B cell (primary cell): ENCODE measurements around the gene COQ5. TPM values are rescaled to one million over a fixed set of nuclear protein-coding genes. Genes with fewer than 3 reads are reported as not detected.

Source experiments
- ATAC-seq: fragments of 200-7000 bp; cut with Tn5 transposase; one replicate; pipeline ENCODE4 v1.10.0; 2021; ENCODE audit warnings: low read depth, mild to moderate bottlenecking, moderate number of reproducible peaks, moderate library complexity
- CTCF ChIA-PET: fragments of 350-600 bp; sonication (Branson Sonifier 250); formaldehyde crosslinking; loops from one replicate; lab custom pipeline; 2021; ENCODE audit warnings: antibody characterized with exemption, inconsistent platforms; lab: Charles Lee
- POLR2A ChIA-PET: fragments of 350-600 bp; sonication (Branson Sonifier 250); formaldehyde crosslinking; loops from one replicate; lab custom pipeline; 2021; ENCODE audit warnings: antibody characterized with exemption; lab: Charles Lee
- DNase-seq: peaks from one replicate; pipeline ENCODE4 v3.0.0; 2013
- H2AFZ ChIP-seq: 2 replicates; pipeline ENCODE4 v1.6.1; 2012; ENCODE audit warnings: mild to moderate bottlenecking, low read depth, low read length; ENCODE audit not compliant: insufficient read depth, poor library complexity, severe bottlenecking
- H3K27ac ChIP-seq, 2 donors: 1 replicate in 1 of 2; 2 replicates in 1 of 2; pipeline ENCODE4 v1.5.1; 2012 to 2013; ENCODE audit warnings: low read length in 2 of 2, mild to moderate bottlenecking in 2 of 2, moderate library complexity in 1 of 2
- H3K27me3 ChIP-seq, 4 experiments: fragments of 200-600 bp in 1 of 4; sonication (generic) in 1 of 4; replicated peaks in 1 of 4; 1 replicate in 2 of 4; 2 replicates in 2 of 4; pipeline versions ENCODE4 v1.6.1 to v1.7.0; 2013 to 2016; ENCODE audit warnings: low read length in 3 of 4, mild to moderate bottlenecking in 2 of 4, mixed read lengths in 1 of 4, moderate library complexity in 1 of 4; ENCODE audit not compliant: insufficient read depth in 4 of 4, control insufficient read depth in 3 of 4; ENCODE audit errors: control extremely low read depth in 1 of 4
- H3K36me3 ChIP-seq, 2 experiments: replicated peaks in 1 of 2; 1 replicate in 1 of 2; 2 replicates in 1 of 2; pipeline versions ENCODE4 v1.6.1 to v1.7.1; 2013; ENCODE audit warnings: low read length in 1 of 2; ENCODE audit not compliant: insufficient read depth in 2 of 2, control insufficient read depth in 1 of 2; ENCODE audit errors: control extremely low read depth in 1 of 2, extremely low read depth in 1 of 2
- H3K4me1 ChIP-seq, 2 donors: fragments of 200-600 bp in 1 of 2; sonication (generic) in 1 of 2; 1 replicate in 1 of 2; 2 replicates in 1 of 2; pipeline versions ENCODE4 v1.5.1 to v1.6.1; 2013 to 2017; ENCODE audit warnings: low read length in 2 of 2; ENCODE audit not compliant: control insufficient read depth in 2 of 2, insufficient read depth in 2 of 2
- H3K4me2 ChIP-seq: replicated peaks from 2 replicates; pipeline ENCODE3; 2012; ENCODE audit warnings: mild to moderate bottlenecking, low read depth, low read length; ENCODE audit not compliant: poor library complexity, severe bottlenecking
- H3K4me3 ChIP-seq, 5 experiments: fragments of 200-600 bp in 1 of 5; sonication (generic) in 1 of 5; 1 replicate in 3 of 5; 2 replicates in 2 of 5; pipeline versions ENCODE4 v1.5.1 to v1.7.0; 2011 to 2016; ENCODE audit warnings: low read length in 4 of 5, mild to moderate bottlenecking in 4 of 5, low read depth in 2 of 5, control low read depth in 1 of 5, moderate library complexity in 1 of 5; ENCODE audit not compliant: insufficient read depth in 1 of 5; ENCODE audit errors: control extremely low read depth in 1 of 5, extremely low read depth in 1 of 5
- H3K79me2 ChIP-seq: fragments of 200-600 bp; sonication (generic); one replicate; pipeline ENCODE4 v1.6.0; 2016; ENCODE audit warnings: low read length; ENCODE audit not compliant: control insufficient read depth, insufficient read depth
- H3K9ac ChIP-seq: fragments of 200-600 bp; sonication (generic); 2 replicates; pipeline ENCODE4 v1.6.1; 2017; ENCODE audit warnings: mild to moderate bottlenecking, low read length, moderate library complexity
- H3K9me3 ChIP-seq, 3 donors: one replicate each; pipeline versions ENCODE4 v1.6.1 to v1.7.1; 2013; ENCODE audit warnings: low read length in 2 of 3; ENCODE audit not compliant: control insufficient read depth in 2 of 3, insufficient read depth in 1 of 3; ENCODE audit errors: control extremely low read depth in 1 of 3
- H4K20me1 ChIP-seq: 2 replicates; pipeline ENCODE4 v1.6.0; 2012; ENCODE audit warnings: mild to moderate bottlenecking, low read length; ENCODE audit not compliant: insufficient read depth, control insufficient read depth, poor library complexity, severe bottlenecking
- H3K27ac Mint-ChIP-seq: one replicate; pipeline ENCODE4 v1.8.0; 2021; ENCODE audit warnings: mixed read lengths
- H3K27me3 Mint-ChIP-seq: one replicate; pipeline ENCODE4 v1.8.0; 2021; ENCODE audit warnings: mixed read lengths
- H3K4me1 Mint-ChIP-seq: one replicate; pipeline ENCODE4 v1.8.0; 2021; ENCODE audit warnings: mixed read lengths
- H3K4me3 Mint-ChIP-seq: one replicate; pipeline ENCODE4 v1.8.0; 2021; ENCODE audit warnings: mixed read lengths
- H3K9me3 Mint-ChIP-seq: one replicate; pipeline ENCODE4 v1.8.0; 2022; ENCODE audit warnings: mixed read lengths; ENCODE audit not compliant: insufficient read depth
- EZH2 ChIP-seq: IDR thresholded peaks from 2 replicates; pipeline ENCODE4 v1.6.1; 2012; ENCODE audit warnings: borderline replicate concordance, low read depth, mild to moderate bottlenecking, moderate library complexity, low read length; ENCODE audit not compliant: insufficient read depth, poor library complexity, severe bottlenecking
- WGBS: methylation state at CpG from one replicate; pipeline ENCODE4 v1.1.5; 2013; ENCODE audit warnings: missing lambda C conversion rate; ENCODE audit not compliant: insufficient coverage; 5-methylcytosine and 5-hydroxymethylcytosine counted together
- intact Hi-C: fragments of 100-400 bp; cut with micrococcal nuclease; formaldehyde crosslinking; loops from one replicate; pipeline ENCODE4 v1.10.0; 2022
- polyA plus RNA-seq: library from polyadenylated mRNA; depleted of rRNA; stranded (reverse); fragments of >200 nt; gene quantifications from 2 replicates; pipeline ENCODE4 v1.2.3, GENCODE V29; 2012
- total RNA-seq, 2 donors: library from RNA; stranded (reverse); fragments of 120-200 nt in 1 of 2; gene quantifications; 1 replicate in 1 of 2; 2 replicates in 1 of 2; pipeline versions ENCODE4 v1.2.3 to v1.2.4, GENCODE V29; 2013 to 2022
- TF ChIP-seq, protein P1 (sequence below): fragments of 200-600 bp; IDR thresholded peaks from one replicate; pipeline ENCODE4 v1.8.0; 2022; ENCODE audit warnings: antibody characterized with exemption, mild to moderate bottlenecking

COQ5 gene
- total and polyA plus RNA-seq, 2 donors (not counting 1 experiment from before 2014, with no cell fraction given): 9.8 to 22.1 TPM

- no peak for TF ChIP-seq EZH2
- TF ChIP-seq, protein P1, sequence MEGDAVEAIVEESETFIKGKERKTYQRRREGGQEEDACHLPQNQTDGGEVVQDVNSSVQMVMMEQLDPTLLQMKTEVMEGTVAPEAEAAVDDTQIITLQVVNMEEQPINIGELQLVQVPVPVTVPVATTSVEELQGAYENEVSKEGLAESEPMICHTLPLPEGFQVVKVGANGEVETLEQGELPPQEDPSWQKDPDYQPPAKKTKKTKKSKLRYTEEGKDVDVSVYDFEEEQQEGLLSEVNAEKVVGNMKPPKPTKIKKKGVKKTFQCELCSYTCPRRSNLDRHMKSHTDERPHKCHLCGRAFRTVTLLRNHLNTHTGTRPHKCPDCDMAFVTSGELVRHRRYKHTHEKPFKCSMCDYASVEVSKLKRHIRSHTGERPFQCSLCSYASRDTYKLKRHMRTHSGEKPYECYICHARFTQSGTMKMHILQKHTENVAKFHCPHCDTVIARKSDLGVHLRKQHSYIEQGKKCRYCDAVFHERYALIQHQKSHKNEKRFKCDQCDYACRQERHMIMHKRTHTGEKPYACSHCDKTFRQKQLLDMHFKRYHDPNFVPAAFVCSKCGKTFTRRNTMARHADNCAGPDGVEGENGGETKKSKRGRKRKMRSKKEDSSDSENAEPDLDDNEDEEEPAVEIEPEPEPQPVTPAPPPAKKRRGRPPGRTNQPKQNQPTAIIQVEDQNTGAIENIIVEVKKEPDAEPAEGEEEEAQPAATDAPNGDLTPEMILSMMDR: no peak
- Histone ChIP-seq H3K9me3 (no peaks in the 10 kb centered on the region), H3K4me3 (no peak overlapping the region), H3K79me2 (peaks cover 37% of the 10 kb centered on the region), H3K27ac (no peak overlapping the region), H3K36me3 (peaks cover 0 to under 1% of the 10 kb centered on the region in 2 experiments), H3K4me1 (peaks cover 15 to 20% of the 10 kb centered on the region in 2 donors), H3K27me3 (no peaks in the 10 kb centered on the region), H4K20me1 (peaks cover 14% of the 10 kb centered on the region), H3K4me2 (no peak overlapping the region), H2AFZ (no peak overlapping the region), H3K9ac (no peak overlapping the region)
- Mint-ChIP-seq H3K4me3 (no peak overlapping the region), H3K9me3 (no peaks in the 10 kb centered on the region), H3K4me1 (peaks cover 15% of the 10 kb centered on the region), H3K27me3 (no peaks in the 10 kb centered on the region), H3K27ac (no peak overlapping the region)
- no peak for ATAC-seq
- intact Hi-C loops: no loop called here
- POLR2A ChIA-PET: no interaction called here
- CTCF ChIA-PET: interaction anchor here (0.6 to 1.9 kb wide), 5 partner anchors 20 to 473 kb away, joined by 3 to 4 read pairs (median 3); partner anchors contain the start of genes GATC, POP5 and TRIAP1
- no peak for DNase-seq
Measured at GRCh38 chr12:120472521-120472920, 56.4 kb downstream of the COQ5 start.

DNA sequence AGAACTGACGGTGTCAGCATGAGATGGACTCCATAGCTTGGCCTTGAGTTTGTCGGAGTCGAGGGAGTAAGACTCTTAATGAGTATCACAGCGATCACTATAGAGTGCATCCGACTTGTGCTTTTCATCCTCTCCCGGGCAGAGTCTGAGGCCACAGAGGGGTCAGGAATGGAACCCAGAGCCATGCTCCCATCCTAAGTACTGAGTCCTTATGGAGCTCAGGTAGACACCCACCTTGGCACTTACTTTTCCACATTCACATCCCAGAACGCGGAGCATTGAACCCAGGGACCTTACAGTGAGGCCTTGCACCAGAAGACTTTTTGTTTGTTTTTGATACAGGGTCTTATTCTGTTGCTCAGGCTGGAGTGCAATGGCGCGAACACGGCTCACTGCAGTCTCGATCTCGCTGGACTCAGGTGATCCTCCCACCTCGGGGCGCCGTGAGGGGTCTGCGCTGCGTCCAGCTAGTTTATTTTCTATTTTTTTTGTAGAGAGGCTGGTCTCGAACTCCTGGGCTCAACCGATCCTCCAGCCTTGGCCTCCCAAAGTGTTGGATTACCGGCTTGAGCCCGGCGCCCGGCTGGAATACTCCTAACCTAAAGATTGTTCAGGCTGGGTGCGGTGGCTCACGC lies 58.7 kb downstream of the COQ5 start:
- H3K4me3 Mint-ChIP-seq: peak overlapping the region; percentile 91
- POLR2A ChIA-PET: interaction anchor here (0.7 to 2.1 kb wide), 4 partner anchors 9 to 179 kb away, joined by 7 to 26 read pairs (median 10); partner anchors contain the start of genes DYNLL1, RNU4-2 and SIRT4
- no peak for TF ChIP-seq EZH2
- TF ChIP-seq, protein P1: no peak
- no peaks in the 10 kb centered on the region for H3K27me3 Mint-ChIP-seq
- peaks cover 57% of the 10 kb centered on the region for H3K79me2 ChIP-seq
- CTCF ChIA-PET: interaction anchor here (1.0 kb wide), 4 partner anchors 22 to 168 kb away, joined by 3 to 8 read pairs (median 3); partner anchors contain the start of genes DYNLL1 and SIRT4
- peak overlapping the region; percentile 74 for H3K9ac ChIP-seq
- no peak for ATAC-seq
- H3K27me3 ChIP-seq: no peaks in the 10 kb centered on the region
- H3K4me1 ChIP-seq: peaks cover 20% of the 10 kb centered on the region in 2 donors
- no peaks in the 10 kb centered on the region for H3K9me3 Mint-ChIP-seq
- peak overlapping the region; percentile 93 for H3K4me2 ChIP-seq
- intact Hi-C loops: no loop called here
- peak overlapping the region; percentile 99 for H2AFZ ChIP-seq
- H3K9me3 ChIP-seq: no peaks in the 10 kb centered on the region
- WGBS: 67% methylated on average over 19 of the region's 26 CpGs
- H3K27ac ChIP-seq: peak overlapping the region; percentile 22 to 94
- DNase-seq: no peak
- peak overlapping the region; percentile 38 to 75 (median 69) for H3K4me3 ChIP-seq
- peak overlapping the region; percentile 88 for H3K27ac Mint-ChIP-seq
- peaks cover 36% of the 10 kb centered on the region for H4K20me1 ChIP-seq
- H3K4me1 Mint-ChIP-seq: peaks cover 32% of the 10 kb centered on the region
- peaks cover 3 to 13% of the 10 kb centered on the region in 2 experiments for H3K36me3 ChIP-seq
